BE2C (cell line): Measurements from ENCODE around the gene FAM174C.

Experiments
- DNase-seq: peaks from one replicate; pipeline ENCODE4 v3.0.0-alpha.2; 2020
- H3K27me3 ChIP-seq: fragments of 250-450 bp; sonication (Bioruptor Pico); 2 replicates; pipeline ENCODE4 v1.5.1; 2020; ENCODE audit warnings: mild to moderate bottlenecking
- H3K36me3 ChIP-seq: fragments of 250-450 bp; sonication (Bioruptor Pico); 2 replicates; pipeline ENCODE4 v1.5.1; 2020; ENCODE audit warnings: mild to moderate bottlenecking
- H3K4me1 ChIP-seq: fragments of 250-450 bp; sonication (Bioruptor Pico); 2 replicates; pipeline ENCODE4 v1.5.1; 2020
- H3K4me3 ChIP-seq: 2 replicates; pipeline ENCODE4 v1.5.1; 2011; ENCODE audit warnings: low read depth, low read length
- H3K9me3 ChIP-seq: fragments of 250-450 bp; sonication (Bioruptor Pico); 2 replicates; pipeline ENCODE4 v1.5.1; 2020
- TF ChIP-seq, protein P1 (sequence below): IDR thresholded peaks from 2 replicates; pipeline ENCODE4 v1.5.1; 2012; ENCODE audit warnings: mild to moderate bottlenecking, low read depth, low read length

The FAM174C gene

DNA sequence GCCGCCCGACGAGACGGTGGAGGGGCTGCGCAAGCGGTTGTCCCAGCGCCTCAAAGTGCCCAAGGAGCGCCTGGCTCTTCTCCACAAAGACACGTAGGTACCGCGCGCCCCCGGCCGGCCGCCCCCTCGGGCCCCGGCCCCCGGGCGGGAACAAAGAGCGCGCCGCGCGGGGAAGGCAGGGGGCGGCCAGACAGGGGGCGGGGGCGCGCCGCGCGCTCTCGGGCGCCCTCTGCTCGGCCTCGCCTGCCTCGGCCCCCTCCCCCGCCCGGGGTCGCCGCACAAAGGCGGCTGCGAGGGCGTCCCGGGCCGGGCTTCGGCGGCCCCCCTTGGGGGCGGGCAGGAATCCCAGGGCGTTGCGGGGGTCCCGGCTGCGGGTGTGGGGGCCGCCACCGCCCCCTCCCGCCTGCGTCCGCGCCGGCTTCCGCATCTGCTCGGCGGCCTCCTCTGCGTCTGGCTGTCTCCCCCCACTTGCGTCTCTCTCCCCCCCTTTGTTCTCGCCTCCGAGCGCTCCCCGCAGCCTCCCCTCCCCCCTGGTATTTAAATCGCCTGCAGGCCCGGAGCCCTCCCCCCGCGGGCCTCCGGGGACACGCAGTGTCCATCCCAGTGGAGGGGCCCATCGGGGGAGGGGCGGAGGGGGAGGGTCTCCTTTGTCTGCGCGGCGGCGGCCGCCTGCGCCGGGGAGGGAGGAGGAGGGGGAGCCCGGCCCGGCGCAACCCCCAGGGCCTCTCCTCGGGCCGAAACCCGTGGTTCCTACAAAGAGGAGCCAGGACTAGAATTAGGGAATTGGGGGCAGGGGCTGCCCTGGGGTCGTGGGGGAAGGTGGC, 24.7 kb upstream of the FAM174C start:
- Histone ChIP-seq H3K9me3 (no peaks in the 10 kb centered on the region; the same call in 1 of the 2 replicates), H3K36me3 (peaks cover 43% of the 10 kb centered on the region), H3K4me1 (peaks cover 19% of the 10 kb centered on the region), H3K27me3 (no peaks in the 10 kb centered on the region), H3K4me3 (peak overlapping the region; percentile 78)
- peak; percentile 90 for DNase-seq
- TF ChIP-seq, protein P1, sequence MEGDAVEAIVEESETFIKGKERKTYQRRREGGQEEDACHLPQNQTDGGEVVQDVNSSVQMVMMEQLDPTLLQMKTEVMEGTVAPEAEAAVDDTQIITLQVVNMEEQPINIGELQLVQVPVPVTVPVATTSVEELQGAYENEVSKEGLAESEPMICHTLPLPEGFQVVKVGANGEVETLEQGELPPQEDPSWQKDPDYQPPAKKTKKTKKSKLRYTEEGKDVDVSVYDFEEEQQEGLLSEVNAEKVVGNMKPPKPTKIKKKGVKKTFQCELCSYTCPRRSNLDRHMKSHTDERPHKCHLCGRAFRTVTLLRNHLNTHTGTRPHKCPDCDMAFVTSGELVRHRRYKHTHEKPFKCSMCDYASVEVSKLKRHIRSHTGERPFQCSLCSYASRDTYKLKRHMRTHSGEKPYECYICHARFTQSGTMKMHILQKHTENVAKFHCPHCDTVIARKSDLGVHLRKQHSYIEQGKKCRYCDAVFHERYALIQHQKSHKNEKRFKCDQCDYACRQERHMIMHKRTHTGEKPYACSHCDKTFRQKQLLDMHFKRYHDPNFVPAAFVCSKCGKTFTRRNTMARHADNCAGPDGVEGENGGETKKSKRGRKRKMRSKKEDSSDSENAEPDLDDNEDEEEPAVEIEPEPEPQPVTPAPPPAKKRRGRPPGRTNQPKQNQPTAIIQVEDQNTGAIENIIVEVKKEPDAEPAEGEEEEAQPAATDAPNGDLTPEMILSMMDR = no peak

DNA sequence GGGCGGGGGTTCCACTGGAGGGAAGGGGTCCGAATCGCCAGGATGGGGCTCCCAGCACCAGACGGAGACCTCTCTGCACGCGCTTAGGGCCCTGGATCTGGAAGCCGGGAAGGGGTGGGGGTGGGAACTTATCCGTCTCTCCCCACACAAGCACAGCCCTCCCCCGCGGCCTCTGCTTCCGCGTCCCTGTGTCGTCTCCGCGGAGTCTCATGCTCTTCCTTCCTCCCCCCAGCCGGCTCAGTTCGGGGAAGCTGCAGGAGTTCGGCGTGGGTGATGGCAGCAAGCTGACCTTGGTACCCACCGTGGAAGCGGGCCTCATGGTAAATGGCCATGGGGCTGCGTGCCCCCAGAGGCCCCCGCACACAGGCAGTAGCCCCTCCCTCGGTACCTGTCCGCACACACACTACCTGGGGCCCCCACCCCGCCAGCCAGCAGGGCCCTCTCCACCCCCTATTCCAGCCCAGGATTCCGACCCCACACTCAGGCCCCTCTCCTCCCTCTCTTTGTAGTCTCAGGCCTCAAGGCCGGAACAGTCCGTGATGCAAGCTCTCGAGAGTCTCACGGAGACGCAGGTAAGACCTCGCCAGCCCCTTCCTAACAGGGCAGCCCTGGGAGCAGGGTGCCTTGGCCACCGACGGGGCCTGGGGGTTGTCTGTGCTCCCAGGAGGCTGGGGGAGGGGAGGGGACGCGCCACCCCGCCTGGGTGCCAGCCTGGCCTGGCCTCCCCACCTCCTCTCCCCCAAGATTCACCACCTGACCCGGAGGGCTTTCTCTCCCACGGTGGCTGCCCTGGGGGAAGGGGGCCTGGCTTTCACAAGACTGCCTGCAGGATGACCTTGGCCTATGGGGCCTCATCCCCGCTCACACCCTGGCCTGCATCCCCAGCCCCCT, 23.8 kb upstream of the FAM174C start:
- peak overlapping the region; percentile 78 for H3K4me3 ChIP-seq
- no peaks in the 10 kb centered on the region for H3K27me3 ChIP-seq
- TF ChIP-seq, protein P1 = no peak
- peaks cover 14% of the 10 kb centered on the region for H3K4me1 ChIP-seq
- peaks cover 52% of the 10 kb centered on the region for H3K36me3 ChIP-seq
- DNase-seq = peak; percentile 79
- no peaks in the 10 kb centered on the region; the same call in 1 of the 2 replicates for H3K9me3 ChIP-seq

DNA sequence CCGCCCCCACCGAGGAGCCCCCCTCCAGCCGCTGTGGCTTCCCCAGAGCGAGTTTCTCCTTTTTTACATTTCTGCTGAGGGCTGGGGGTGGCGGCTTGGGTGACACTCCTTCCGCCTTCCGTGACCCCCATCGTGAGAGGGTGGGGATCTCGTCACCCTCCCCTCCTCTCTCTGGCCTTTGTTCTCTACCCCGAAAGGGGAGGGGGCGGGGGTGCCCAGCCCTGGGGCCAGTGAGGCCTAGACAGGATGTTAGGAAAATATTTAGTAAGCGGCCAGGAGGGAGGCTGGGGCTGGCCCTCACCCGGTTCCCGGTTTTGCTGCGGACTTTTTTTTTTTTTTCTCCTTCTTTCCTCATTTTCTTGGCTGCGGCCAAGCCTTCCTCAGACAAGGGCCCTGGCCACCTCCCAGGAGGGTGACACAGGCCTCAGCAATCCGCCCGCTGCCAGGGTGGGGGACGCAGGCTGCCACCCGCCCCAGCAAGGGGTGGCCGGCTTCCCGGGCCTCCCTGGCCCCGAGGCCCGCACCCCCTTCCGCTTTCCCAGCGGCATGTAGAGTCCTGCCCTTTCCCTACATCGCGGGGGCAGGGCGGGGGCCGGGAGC, 23.0 kb upstream of the FAM174C start:
- peak; percentile 64 for DNase-seq
- Histone ChIP-seq H3K4me1 (peaks cover 14% of the 10 kb centered on the region), H3K9me3 (no peaks in the 10 kb centered on the region; the same call in 1 of the 2 replicates), H3K27me3 (no peaks in the 10 kb centered on the region), H3K4me3 (peak overlapping the region; percentile 78), H3K36me3 (peaks cover 58% of the 10 kb centered on the region)
- TF ChIP-seq, protein P1 = no peak

DNA sequence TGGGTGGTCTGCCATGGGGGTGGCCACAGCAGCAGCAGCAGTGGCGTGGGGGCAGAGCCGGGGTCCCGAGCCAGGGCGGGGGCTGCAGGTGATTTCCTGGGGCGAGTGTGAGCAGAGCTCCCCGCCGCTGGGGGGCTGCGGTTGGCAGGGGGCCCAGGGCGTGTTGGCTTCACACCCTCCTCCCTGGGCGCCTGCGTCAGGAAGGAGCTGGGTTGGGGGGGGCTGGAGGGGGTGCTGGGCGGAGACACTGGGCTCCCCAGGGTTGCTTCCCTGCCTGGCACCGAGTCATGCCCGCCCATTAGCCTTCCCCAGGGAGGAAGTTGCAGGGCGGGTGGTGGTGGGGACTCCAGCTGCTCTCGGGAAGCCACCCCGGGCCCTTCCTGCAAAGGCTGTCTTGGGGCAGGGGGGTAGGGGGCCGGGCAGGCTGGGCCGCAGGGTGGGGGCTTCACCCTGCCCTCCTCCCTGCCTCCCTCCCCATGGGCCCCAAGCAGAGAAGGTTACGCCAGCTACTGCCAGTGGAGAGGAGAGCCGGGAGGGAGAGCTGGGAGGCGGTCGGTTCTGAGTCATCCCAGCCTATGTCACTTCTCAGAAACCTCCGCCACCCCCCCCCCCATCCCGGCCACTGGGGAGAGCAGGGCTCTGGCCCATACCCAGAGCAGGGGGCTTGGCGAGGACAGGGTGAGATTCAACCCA, 22.4 kb upstream of the FAM174C start:
- Histone ChIP-seq H3K9me3 (no peaks in the 10 kb centered on the region; the same call in 1 of the 2 replicates), H3K36me3 (peaks cover 64% of the 10 kb centered on the region), H3K4me3 (peak overlapping the region; percentile 78), H3K27me3 (no peaks in the 10 kb centered on the region), H3K4me1 (peaks cover 12% of the 10 kb centered on the region)
- TF ChIP-seq, protein P1 = no peak
- DNase-seq = peak; percentile 83

DNA sequence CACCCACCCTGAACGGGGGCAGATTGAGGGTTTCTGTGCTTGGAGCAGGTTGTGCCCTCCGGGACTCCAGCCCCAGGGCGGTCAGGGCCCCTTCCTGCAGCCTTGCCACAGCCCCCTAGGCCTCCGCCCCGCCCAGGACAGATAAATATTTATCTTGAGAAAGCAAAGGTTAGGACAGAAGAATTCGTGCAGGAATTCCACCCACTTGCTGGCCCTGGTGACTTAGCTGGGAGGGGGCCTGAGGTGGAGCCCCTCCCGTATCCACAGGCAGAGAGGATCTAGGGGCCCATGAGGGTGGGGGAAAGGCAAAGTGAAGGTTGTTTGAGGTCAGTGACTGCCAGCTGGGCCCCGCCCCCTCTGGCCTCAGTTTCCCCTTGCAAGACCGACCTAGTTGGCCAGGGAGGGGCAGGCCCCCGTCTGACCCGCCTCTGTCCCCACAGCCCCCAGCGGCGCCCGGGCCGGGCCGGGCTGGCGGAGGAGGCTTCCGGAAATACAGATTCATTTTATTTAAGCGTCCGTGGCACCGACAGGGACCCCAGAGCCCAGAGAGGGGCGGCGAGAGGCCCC, 21.7 kb upstream of the FAM174C start:
- Histone ChIP-seq H3K4me3 (peak overlapping the region; percentile 78), H3K27me3 (no peaks in the 10 kb centered on the region), H3K4me1 (peaks cover 10% of the 10 kb centered on the region), H3K9me3 (no peaks in the 10 kb centered on the region), H3K36me3 (peaks cover 67% of the 10 kb centered on the region)
- TF ChIP-seq, protein P1 = no peak
- no peak for DNase-seq
